H1 (cell line): ENCODE results near the gene DAPL1. TPM values are rescaled to one million over a fixed set of nuclear protein-coding genes. Genes with fewer than 3 reads are reported as not detected.

Experiments used
- CTCF ChIA-PET: fragments of 300-600 bp; sonication (Branson Sonifier 250); formaldehyde crosslinking; loops from one replicate; lab custom pipeline; 2021; ENCODE audit not compliant: partially characterized antibody; lab: Charles Lee
- POLR2A ChIA-PET: fragments of 300-600 bp; sonication (Branson Sonifier 250); formaldehyde crosslinking; loops from one replicate; lab custom pipeline; 2021; ENCODE audit warnings: inconsistent platforms; ENCODE audit not compliant: partially characterized antibody; lab: Charles Lee
- DNase-seq, 2 experiments: peaks; one replicate each; pipeline versions ENCODE4 v3.0.0 to v3.0.0-alpha.2; 2010 to 2022; ENCODE audit warnings: low spot score in 2 of 2, low read depth in 1 of 2, mixed read lengths in 1 of 2
- FAIRE-seq: peaks from 2 replicates; lab custom pipeline; 2011; peaks lifted over from hg19 to GRCh38; lab: Jason Lieb, UNC
- H2AFZ ChIP-seq: 2 replicates; pipeline ENCODE4 v1.8.1; 2012; ENCODE audit warnings: low read length, inconsistent platforms
- H2AK5ac ChIP-seq: 2 replicates; pipeline ENCODE4 v1.6.1; 2013; ENCODE audit warnings: low read depth, low read length
- H2BK120ac ChIP-seq: replicated peaks from 2 replicates; pipeline ENCODE3; 2013; ENCODE audit warnings: low read depth, low read length, inconsistent platforms
- H2BK12ac ChIP-seq: 2 replicates; pipeline ENCODE4 v1.6.1; 2013; ENCODE audit warnings: low read depth, low read length
- H2BK15ac ChIP-seq: 2 replicates; pipeline ENCODE4 v1.6.1; 2013; ENCODE audit warnings: low read length
- H2BK20ac ChIP-seq: 2 replicates; pipeline ENCODE4 v1.6.1; 2013; ENCODE audit warnings: low read length
- H2BK5ac ChIP-seq: 2 replicates; pipeline ENCODE4 v1.6.1; 2013; ENCODE audit warnings: low read depth, low read length
- H3K14ac ChIP-seq: 2 replicates; pipeline ENCODE4 v1.6.1; 2013; ENCODE audit warnings: inconsistent platforms; ENCODE audit not compliant: insufficient read length
- H3K18ac ChIP-seq: 2 replicates; pipeline ENCODE4 v1.6.1; 2013; ENCODE audit warnings: low read length; ENCODE audit errors: extremely low read depth
- H3K23ac ChIP-seq: 2 replicates; pipeline ENCODE4 v1.6.1; 2013; ENCODE audit warnings: inconsistent platforms; ENCODE audit not compliant: insufficient read length
- H3K23me2 ChIP-seq: 2 replicates; pipeline ENCODE4 v1.6.1; 2013; ENCODE audit warnings: low read depth, low read length
- H3K27ac ChIP-seq: 2 replicates; pipeline ENCODE4 v1.6.1; 2011; ENCODE audit warnings: low read depth, low read length, inconsistent platforms
- H3K27me3 ChIP-seq, 4 experiments: replicated peaks in 1 of 4; 1 replicate in 1 of 4; 2 replicates in 3 of 4; pipeline versions ENCODE4 v1.6.1 to v1.8.1; 2011 to 2013; ENCODE audit warnings: low read length in 3 of 4, mild to moderate bottlenecking in 3 of 4, inconsistent platforms in 2 of 4, mixed read lengths in 2 of 4, moderate library complexity in 1 of 4; ENCODE audit not compliant: control insufficient read depth in 3 of 4, insufficient read depth in 3 of 4; ENCODE audit errors: extremely low read depth in 1 of 4
- H3K36me3 ChIP-seq, 4 experiments: 2 replicates each; pipeline versions ENCODE4 v1.6.1 to v1.8.1; 2011 to 2013; ENCODE audit warnings: mild to moderate bottlenecking in 4 of 4, low read length in 3 of 4, moderate library complexity in 2 of 4, control low read depth in 1 of 4, inconsistent platforms in 1 of 4; ENCODE audit not compliant: insufficient read depth in 4 of 4, control insufficient read depth in 2 of 4
- H3K4ac ChIP-seq: replicated peaks from 2 replicates; pipeline ENCODE3; 2013; ENCODE audit warnings: low read length, low read depth, mixed read lengths, inconsistent platforms; ENCODE audit not compliant: insufficient read length
- H3K4me1 ChIP-seq, 4 experiments: replicated peaks in 1 of 4; 1 replicate in 1 of 4; 2 replicates in 3 of 4; pipeline versions ENCODE4 v1.6.1 to v1.8.1; 2011 to 2013; ENCODE audit warnings: low read length in 3 of 4, inconsistent platforms in 2 of 4, mixed read lengths in 1 of 4; ENCODE audit not compliant: insufficient read depth in 4 of 4, control insufficient read depth in 3 of 4
- H3K4me2 ChIP-seq, 2 experiments: 2 replicates each; pipeline versions ENCODE4 v1.6.1 to v1.8.1; 2011 to 2013; ENCODE audit warnings: low read depth in 2 of 2, low read length in 2 of 2, control low read depth in 1 of 2, inconsistent platforms in 1 of 2, mild to moderate bottlenecking in 1 of 2; ENCODE audit not compliant: insufficient read depth in 1 of 2
- H3K4me3 ChIP-seq, 4 experiments: fragments of 200-600, 300-600 bp in 1 of 4; sonication (generic), shearing (Covaris generic), sonication (Bioruptor Twin) in 1 of 4; 2 replicates each; pipeline versions ENCODE4 v1.5.1 to v1.8.1; 2011 to 2016; ENCODE audit warnings: low read length in 4 of 4, low read depth in 3 of 4, control low read depth in 2 of 4, inconsistent platforms in 2 of 4, mild to moderate bottlenecking in 2 of 4, mixed read lengths in 1 of 4, moderate library complexity in 1 of 4; ENCODE audit not compliant: insufficient read depth in 2 of 4; ENCODE audit errors: extremely low read depth in 1 of 4
- H3K56ac ChIP-seq: replicated peaks from 2 replicates; pipeline ENCODE3; 2013; ENCODE audit warnings: low read depth, mild to moderate bottlenecking, mixed read lengths, low read length, inconsistent platforms; ENCODE audit not compliant: insufficient read length
- H3K79me1 ChIP-seq: 2 replicates; pipeline ENCODE4 v1.6.1; 2013; ENCODE audit warnings: low read depth, low read length, control low read depth
- H3K79me2 ChIP-seq, 2 experiments: 2 replicates each; pipeline versions ENCODE4 v1.6.1 to v1.8.1; 2012 to 2013; ENCODE audit warnings: low read length in 2 of 2, mild to moderate bottlenecking in 2 of 2, inconsistent platforms in 1 of 2; ENCODE audit not compliant: insufficient read depth in 2 of 2, control insufficient read depth in 1 of 2
- H3K9ac ChIP-seq, 4 experiments: replicated peaks in 1 of 4; 1 replicate in 1 of 4; 2 replicates in 3 of 4; pipeline versions ENCODE4 v1.6.1 to v1.8.1; 2011 to 2013; ENCODE audit warnings: low read depth in 3 of 4, low read length in 3 of 4, control low read depth in 2 of 4, mild to moderate bottlenecking in 2 of 4, moderate library complexity in 2 of 4, inconsistent platforms in 1 of 4; ENCODE audit errors: extremely low read depth in 1 of 4
- H3K9me3 ChIP-seq, 2 experiments: 2 replicates each; pipeline versions ENCODE4 v1.6.1 to v1.8.1; 2012 to 2013; ENCODE audit warnings: mild to moderate bottlenecking in 2 of 2, moderate library complexity in 2 of 2, control low read depth in 1 of 2, inconsistent platforms in 1 of 2, low read depth in 1 of 2, low read length in 1 of 2, mixed read lengths in 1 of 2; ENCODE audit not compliant: insufficient read depth in 2 of 2
- H4K20me1 ChIP-seq, 2 experiments: replicated peaks in 1 of 2; 2 replicates each; pipeline versions ENCODE3 to v1.8.1; 2011 to 2013; ENCODE audit warnings: inconsistent platforms in 2 of 2, low read length in 2 of 2, mild to moderate bottlenecking in 1 of 2; ENCODE audit not compliant: insufficient read depth in 2 of 2, control insufficient read depth in 1 of 2
- H4K5ac ChIP-seq: 2 replicates; pipeline ENCODE4 v1.6.1; 2013; ENCODE audit warnings: low read length, low read depth, mixed read lengths, inconsistent platforms; ENCODE audit not compliant: insufficient read length
- H4K8ac ChIP-seq: 2 replicates; pipeline ENCODE4 v1.8.0; 2013; ENCODE audit warnings: mild to moderate bottlenecking, moderate library complexity, low read length, inconsistent platforms; ENCODE audit not compliant: insufficient read depth; ENCODE audit errors: extremely low read depth
- H4K91ac ChIP-seq: replicated peaks from 2 replicates; pipeline ENCODE3; 2013; ENCODE audit warnings: low read length, mixed read lengths, inconsistent platforms; ENCODE audit not compliant: insufficient read length
- CHD1 ChIP-seq: IDR thresholded peaks from 2 replicates; pipeline ENCODE4 v1.6.1; 2012; ENCODE audit warnings: low read depth, low read length, improper control_type of control experiment
- CTCF ChIP-seq, 3 experiments: IDR thresholded peaks; 1 replicate in 2 of 3; 2 replicates in 1 of 3; pipeline versions ENCODE4 v1.5.1 to v1.6.1; 2011; ENCODE audit warnings: low read length in 3 of 3, mild to moderate bottlenecking in 3 of 3, inconsistent platforms in 2 of 3, low read depth in 1 of 3, moderate library complexity in 1 of 3; ENCODE audit not compliant: insufficient read depth in 1 of 3; ENCODE audit errors: control extremely low read depth in 1 of 3
- FOSL1 ChIP-seq: IDR thresholded peaks from 2 replicates; pipeline ENCODE4 v1.6.1; 2011; ENCODE audit warnings: mild to moderate bottlenecking, low read depth, low read length, moderate library complexity; ENCODE audit not compliant: insufficient read depth
- HDAC6 ChIP-seq: IDR thresholded peaks from one replicate; pipeline ENCODE4 v1.7.1; 2012; ENCODE audit warnings: low read depth, mild to moderate bottlenecking, inconsistent platforms, low read length, moderate library complexity
- JUN ChIP-seq: IDR thresholded peaks from 2 replicates; pipeline ENCODE4 v1.6.1; 2011; ENCODE audit warnings: low read depth, mild to moderate bottlenecking, improper control_type of control experiment, low read length
- KDM1A ChIP-seq: fragments of 200-600, 300-600 bp; sonication (generic); IDR thresholded peaks from 2 replicates; pipeline ENCODE4 v1.7.1; 2016; ENCODE audit warnings: mild to moderate bottlenecking, low read length, borderline replicate concordance
- KDM4A ChIP-seq: IDR thresholded peaks from one replicate; pipeline ENCODE4 v1.7.1; 2012; ENCODE audit warnings: low read depth, mild to moderate bottlenecking, moderate library complexity, low read length, inconsistent platforms; ENCODE audit not compliant: severe bottlenecking
- NRF1 ChIP-seq: IDR thresholded peaks from 2 replicates; pipeline ENCODE4 v1.6.1; 2011; ENCODE audit warnings: mild to moderate bottlenecking, low read depth, low read length, improper control_type of control experiment
- POLR2A ChIP-seq, 2 experiments: IDR thresholded peaks; 1 replicate in 1 of 2; 2 replicates in 1 of 2; pipeline ENCODE4 v1.6.1; 2011; ENCODE audit warnings: low read depth in 2 of 2, low read length in 2 of 2, mild to moderate bottlenecking in 2 of 2; ENCODE audit errors: control extremely low read depth in 1 of 2
- RNF2 ChIP-seq: fragments of 200-900, 300-1000 bp; sonication (generic); IDR thresholded peaks from 2 replicates; pipeline ENCODE4 v1.7.1; 2016; ENCODE audit warnings: borderline replicate concordance, low read depth, mild to moderate bottlenecking, antibody characterized with exemption, low read length; ENCODE audit not compliant: poor library complexity, severe bottlenecking; ENCODE audit errors: missing control alignments
- RXRA ChIP-seq: IDR thresholded peaks from 2 replicates; pipeline ENCODE4 v1.6.1; 2011; ENCODE audit warnings: low read depth, mild to moderate bottlenecking, low read length, moderate library complexity; ENCODE audit not compliant: insufficient read depth
- SIX5 ChIP-seq: IDR thresholded peaks from 2 replicates; pipeline ENCODE4 v1.6.1; 2011; ENCODE audit warnings: mild to moderate bottlenecking, low read depth, low read length
- SP4 ChIP-seq: IDR thresholded peaks from 2 replicates; pipeline ENCODE4 v1.6.1; 2012; ENCODE audit warnings: low read length, inconsistent platforms
- polyA plus RNA-seq, 7 experiments: library from polyadenylated mRNA; depleted of rRNA in 3 of 7; stranded (reverse) in 5 of 7; unstranded in 2 of 7; fragments of >200 nt in 5 of 7; fragments of 200-250 nt in 2 of 7; gene quantifications; 1 replicate in 5 of 7; 2 replicates in 1 of 7; 4 replicates in 1 of 7; pipeline versions ENCODE4 v1.2.1 to v1.2.3, GENCODE V29; 2011 to 2013; ENCODE audit warnings: missing spikeins in 2 of 7, mixed read lengths in 2 of 7
- total RNA-seq: library from RNA; stranded (reverse); fragmentation: NEBNext Ultra II Directional; extraction: Animal tissue kit (Norgen Biotek cat#: 25700); gene quantifications from 2 replicates; pipeline ENCODE4 v1.2.1, GENCODE V29; 2021

The DAPL1 gene
- total and polyA plus RNA-seq, 2 of the 8 experiments (the other 6 are each of a cell fraction or from before 2014, with no cell fraction given) = not detected

GRCh38 chr2:158841850-158842249 lies 46.7 kb downstream of the DAPL1 start:
- Histone ChIP-seq H4K20me1 (no peaks in the 10 kb centered on the region), H3K9ac (no peak overlapping the region), H3K4me2 (no peak overlapping the region), H3K56ac (no peak overlapping the region), H3K79me1 (no peaks in the 10 kb centered on the region), H2BK20ac (no peak overlapping the region), H3K36me3 (no peaks in the 10 kb centered on the region), H3K27ac (no peak overlapping the region), H2AFZ (no peak overlapping the region), H4K8ac (no peak overlapping the region), H3K4ac (no peak overlapping the region), H2BK120ac (no peak overlapping the region), H3K18ac (no peak overlapping the region), H2BK15ac (no peak overlapping the region), H3K9me3 (no peaks in the 10 kb centered on the region), H2BK5ac (no peak overlapping the region), H3K4me1 (peaks cover 2 to 6% (median 4%) of the 10 kb centered on the region in 4 experiments; a peak in 3 of 7 replicates), H3K4me3 (no peak overlapping the region), H3K79me2 (no peaks in the 10 kb centered on the region), H4K91ac (no peak overlapping the region), H3K27me3 (no peaks in the 10 kb centered on the region), H2BK12ac (no peak overlapping the region), H3K23me2 (no peaks in the 10 kb centered on the region), H2AK5ac (no peak overlapping the region), H4K5ac (no peak overlapping the region), H3K23ac (no peak overlapping the region), H3K14ac (no peak overlapping the region)
- FAIRE-seq = no peak
- POLR2A ChIA-PET = interaction anchor here (0.7 kb wide), 1 partner anchor 11 kb away, joined by 4 read pairs; no protein-coding TSS in a partner anchor
- CTCF ChIA-PET = interaction anchor here (0.6 to 0.7 kb wide), 2 partner anchors 83 to 369 kb away, joined by 3 to 4 read pairs; no protein-coding TSS in a partner anchor
- DNase-seq = no peak
- no peak for TF ChIP-seq JUN
- no peak for TF ChIP-seq KDM1A
- no peak for TF ChIP-seq CHD1
- no peak for TF ChIP-seq HDAC6
- no peak for TF ChIP-seq RNF2
- TF ChIP-seq CTCF (IDR thresholded peaks at IDR 0.05; ENCODE audit: control extremely low read depth in 1 of 3, insufficient read depth in 1 of 3, low read depth in 1 of 3, low read length in 3 of 3) = no peak
- no peak for TF ChIP-seq NRF1
- TF ChIP-seq KDM4A = no peak
- no peak for TF ChIP-seq POLR2A (IDR thresholded peaks at IDR 0.05; ENCODE audit: control extremely low read depth in 1 of 2, low read depth in 2 of 2, low read length in 2 of 2)
- no peak for TF ChIP-seq SIX5
- no peak for TF ChIP-seq FOSL1
- TF ChIP-seq SP4 = no peak
- TF ChIP-seq RXRA = no peak
